ENCODE data around the gene SKIDA1. TPM values are rescaled to one million over a fixed set of nuclear protein-coding genes. Genes with fewer than 3 reads are reported as not detected.
A peak's percentile ranks its signal among the peaks of the same experiment; 100 is the strongest.

The SKIDA1 gene
- total RNA-seq, 2 donors from 2014 or later = 6.4 to 12.0 TPM

GRCh38 chr10:21475393-21475792 lies 50.1 kb downstream of the SKIDA1 start:
- Mint-ChIP-seq H3K27ac (no peak overlapping the region), H3K4me1 (peaks cover 13% of the 10 kb centered on the region), H3K4me3 (no peak overlapping the region), H3K36me3 (ENCODE audit: low read depth) (no peaks in the 10 kb centered on the region), H3K27me3 (ENCODE audit: insufficient read depth) (no peaks in the 10 kb centered on the region), H3K9me3 (no peaks in the 10 kb centered on the region)
- DNase-seq = peak; percentile 18
- Histone ChIP-seq H3K27me3 (ENCODE audit: control insufficient read depth, insufficient read depth, low read length, poor library complexity, severe bottlenecking) (no peaks in the 10 kb centered on the region), H3K9me3 (ENCODE audit: control insufficient read depth, low read length) (peaks cover under 1% of the 10 kb centered on the region), H3K9ac (ENCODE audit: extremely low read depth, low read length, poor library complexity, severe bottlenecking) (no peak overlapping the region), H3K27ac (ENCODE audit: low read depth, low read length) (no peak overlapping the region), H3K4me3 (ENCODE audit: low read length) (no peak overlapping the region), H3K4me1 (ENCODE audit: control insufficient read depth, insufficient read depth, low read length) (no peaks in the 10 kb centered on the region), H3K36me3 (ENCODE audit: control insufficient read depth, insufficient read depth, low read length) (no peaks in the 10 kb centered on the region)
- TF ChIP-seq, protein P1, sequence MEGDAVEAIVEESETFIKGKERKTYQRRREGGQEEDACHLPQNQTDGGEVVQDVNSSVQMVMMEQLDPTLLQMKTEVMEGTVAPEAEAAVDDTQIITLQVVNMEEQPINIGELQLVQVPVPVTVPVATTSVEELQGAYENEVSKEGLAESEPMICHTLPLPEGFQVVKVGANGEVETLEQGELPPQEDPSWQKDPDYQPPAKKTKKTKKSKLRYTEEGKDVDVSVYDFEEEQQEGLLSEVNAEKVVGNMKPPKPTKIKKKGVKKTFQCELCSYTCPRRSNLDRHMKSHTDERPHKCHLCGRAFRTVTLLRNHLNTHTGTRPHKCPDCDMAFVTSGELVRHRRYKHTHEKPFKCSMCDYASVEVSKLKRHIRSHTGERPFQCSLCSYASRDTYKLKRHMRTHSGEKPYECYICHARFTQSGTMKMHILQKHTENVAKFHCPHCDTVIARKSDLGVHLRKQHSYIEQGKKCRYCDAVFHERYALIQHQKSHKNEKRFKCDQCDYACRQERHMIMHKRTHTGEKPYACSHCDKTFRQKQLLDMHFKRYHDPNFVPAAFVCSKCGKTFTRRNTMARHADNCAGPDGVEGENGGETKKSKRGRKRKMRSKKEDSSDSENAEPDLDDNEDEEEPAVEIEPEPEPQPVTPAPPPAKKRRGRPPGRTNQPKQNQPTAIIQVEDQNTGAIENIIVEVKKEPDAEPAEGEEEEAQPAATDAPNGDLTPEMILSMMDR (conservative IDR thresholded peaks at IDR 0.05) = no peak
- WGBS, 2 experiments (ENCODE audit: insufficient coverage in 1 of 2, insufficient read length in 1 of 2) = 87 to 90% methylated on average over 4 to 5 of the region's 5 CpGs

DNA sequence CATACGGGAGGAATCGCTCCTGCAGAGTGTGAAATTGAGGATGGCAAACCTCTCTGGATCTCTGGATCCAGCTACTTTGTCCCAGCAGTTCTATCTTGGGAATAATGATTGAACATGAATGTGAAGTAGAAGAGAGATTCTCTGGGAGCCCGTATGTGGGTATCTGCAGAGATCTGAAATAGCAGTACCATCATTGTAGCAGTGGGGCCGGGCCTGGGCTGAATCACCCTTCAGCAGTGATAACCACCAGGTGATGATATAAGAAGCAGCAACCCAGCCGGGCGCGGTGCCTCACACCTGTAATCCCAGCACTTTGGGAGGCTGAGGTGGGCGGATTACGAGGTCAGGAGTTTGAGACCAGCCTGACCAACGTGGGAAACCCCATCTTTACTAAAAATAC lies 51.9 kb downstream of the SKIDA1 start:
- Histone ChIP-seq H3K27me3 (ENCODE audit: control insufficient read depth, insufficient read depth, low read length, poor library complexity, severe bottlenecking) (no peaks in the 10 kb centered on the region), H3K4me3 (ENCODE audit: low read length) (no peak overlapping the region), H3K27ac (ENCODE audit: low read depth, low read length) (no peak overlapping the region), H3K9me3 (ENCODE audit: control insufficient read depth, low read length) (no peaks in the 10 kb centered on the region), H3K9ac (ENCODE audit: extremely low read depth, low read length, poor library complexity, severe bottlenecking) (no peak overlapping the region), H3K36me3 (ENCODE audit: control insufficient read depth, insufficient read depth, low read length) (no peaks in the 10 kb centered on the region), H3K4me1 (ENCODE audit: control insufficient read depth, insufficient read depth, low read length) (no peaks in the 10 kb centered on the region)
- Mint-ChIP-seq H3K27me3 (ENCODE audit: insufficient read depth) (no peaks in the 10 kb centered on the region), H3K4me3 (no peak overlapping the region), H3K36me3 (ENCODE audit: low read depth) (no peaks in the 10 kb centered on the region), H3K4me1 (peaks cover 6% of the 10 kb centered on the region), H3K9me3 (no peaks in the 10 kb centered on the region), H3K27ac (no peak overlapping the region)
- no peak for DNase-seq
- TF ChIP-seq, protein P1 (conservative IDR thresholded peaks at IDR 0.05) = no peak
- WGBS, 2 experiments (ENCODE audit: insufficient coverage in 1 of 2, insufficient read length in 1 of 2) = 86 to 87% methylated on average over 10 of the region's 10 CpGs

- H3K27ac Mint-ChIP-seq = no peak overlapping the region
- Histone ChIP-seq H3K4me3 (ENCODE audit: low read length) (no peak overlapping the region), H3K9me3 (ENCODE audit: control insufficient read depth, low read length) (no peaks in the 10 kb centered on the region), H3K27me3 (ENCODE audit: control insufficient read depth, insufficient read depth, low read length, poor library complexity, severe bottlenecking) (no peaks in the 10 kb centered on the region), H3K9ac (ENCODE audit: extremely low read depth, low read length, poor library complexity, severe bottlenecking) (no peak overlapping the region), H3K4me1 (ENCODE audit: control insufficient read depth, insufficient read depth, low read length) (no peaks in the 10 kb centered on the region), H3K27ac (ENCODE audit: low read depth, low read length) (no peak overlapping the region), H3K36me3 (ENCODE audit: control insufficient read depth, insufficient read depth, low read length) (no peaks in the 10 kb centered on the region)
- H3K9me3 Mint-ChIP-seq = no peaks in the 10 kb centered on the region
- peaks cover 6% of the 10 kb centered on the region for H3K4me1 Mint-ChIP-seq
- 36 to 47% methylated on average over 3 to 4 of the region's 4 CpGs for WGBS, 2 experiments (ENCODE audit: insufficient coverage in 1 of 2, insufficient read length in 1 of 2)
- DNase-seq = peak; percentile 75
- no peaks in the 10 kb centered on the region for H3K27me3 Mint-ChIP-seq (ENCODE audit: insufficient read depth)
- no peaks in the 10 kb centered on the region for H3K36me3 Mint-ChIP-seq (ENCODE audit: low read depth)
- TF ChIP-seq, protein P1 (conservative IDR thresholded peaks at IDR 0.05) = no peak
- H3K4me3 Mint-ChIP-seq = no peak overlapping the region
Observed at GRCh38 chr10:21473135-21473534, 52.3 kb downstream of the SKIDA1 start.
